ENCODE results near the gene CALN1. TPM values are rescaled to one million over a fixed set of nuclear protein-coding genes. Genes with fewer than 3 reads are reported as not detected.

The CALN1 gene
- total RNA-seq, 1 donor, result under 0.01 TPM

- no peak for DNase-seq (ENCODE audit: low read depth)
- H3K4me3 ChIP-seq (ENCODE audit: low read depth, low read length), result no peak overlapping the region
- no peak for TF ChIP-seq CTCF (IDR thresholded peaks at IDR 0.05; ENCODE audit: insufficient read depth, low read depth, low read length)
These were observed 241.7 kb downstream of the CALN1 start for GRCh38 chr7:72170475-72170874.

GRCh38 chr7:72163271-72163670 lies 248.9 kb downstream of the CALN1 start:
- H3K4me3 ChIP-seq (ENCODE audit: low read depth, low read length), result no peak overlapping the region
- no peak for TF ChIP-seq CTCF (IDR thresholded peaks at IDR 0.05; ENCODE audit: insufficient read depth, low read depth, low read length)
- DNase-seq (ENCODE audit: low read depth), result no peak

- H3K4me3 ChIP-seq (ENCODE audit: low read depth, low read length), result no peak overlapping the region
- DNase-seq (ENCODE audit: low read depth), result no peak
- TF ChIP-seq CTCF (IDR thresholded peaks at IDR 0.05; ENCODE audit: insufficient read depth, low read depth, low read length), result peak; percentile 3
These were observed 250.6 kb downstream of the CALN1 start for GRCh38 chr7:72161534-72161933.

- no peak for DNase-seq (ENCODE audit: low read depth)
- no peak for TF ChIP-seq CTCF (IDR thresholded peaks at IDR 0.05; ENCODE audit: insufficient read depth, low read depth, low read length)
These were observed 252.2 kb downstream of the CALN1 start for GRCh38 chr7:72159911-72160310.

GRCh38 chr7:72156671-72157070 lies 255.5 kb downstream of the CALN1 start:
- no peak for TF ChIP-seq CTCF (IDR thresholded peaks at IDR 0.05; ENCODE audit: insufficient read depth, low read depth, low read length)
- no peak for DNase-seq (ENCODE audit: low read depth)
- H3K4me3 ChIP-seq (ENCODE audit: low read depth, low read length), result no peak overlapping the region

More at GRCh38 chr7:72159911-72160310, 252.2 kb downstream of the CALN1 start:
- no peak overlapping the region for H3K4me3 ChIP-seq (ENCODE audit: low read depth, low read length)

- no peak for DNase-seq (ENCODE audit: low read depth)
- H3K4me3 ChIP-seq (ENCODE audit: low read depth, low read length), result no peak overlapping the region
- TF ChIP-seq CTCF (IDR thresholded peaks at IDR 0.05; ENCODE audit: insufficient read depth, low read depth, low read length), result no peak
These were observed 259.0 kb downstream of the CALN1 start for GRCh38 chr7:72153132-72153512.

All from fibroblast of villous mesenchyme (primary cell).